Adrenal gland (tissue), 5 donors: ENCODE results near the gene TMEM41B.

Experiments used
- POLR2A ChIP-seq, 2 donors: fragments of 450-650 bp; IDR thresholded peaks; one replicate each; pipeline ENCODE4 v1.6.1; 2017; ENCODE audit warnings: antibody characterized with exemption in 2 of 2, mild to moderate bottlenecking in 2 of 2, moderate library complexity in 1 of 2
- TF ChIP-seq, protein P1 (sequence below), 6 experiments: fragments of 450-650 bp in 4 of 6; fragments of 200-600 bp in 2 of 6; sonication (generic) in 1 of 6; IDR thresholded peaks; 1 replicate in 5 of 6; 2 replicates in 1 of 6; pipeline versions ENCODE4 v1.5.1 to v1.8.0; 2016 to 2021; ENCODE audit warnings: antibody characterized with exemption in 6 of 6, mild to moderate bottlenecking in 2 of 6, moderate library complexity in 1 of 6
- donor health status: DM: no; HTN: no; CAD: no.

DNA sequence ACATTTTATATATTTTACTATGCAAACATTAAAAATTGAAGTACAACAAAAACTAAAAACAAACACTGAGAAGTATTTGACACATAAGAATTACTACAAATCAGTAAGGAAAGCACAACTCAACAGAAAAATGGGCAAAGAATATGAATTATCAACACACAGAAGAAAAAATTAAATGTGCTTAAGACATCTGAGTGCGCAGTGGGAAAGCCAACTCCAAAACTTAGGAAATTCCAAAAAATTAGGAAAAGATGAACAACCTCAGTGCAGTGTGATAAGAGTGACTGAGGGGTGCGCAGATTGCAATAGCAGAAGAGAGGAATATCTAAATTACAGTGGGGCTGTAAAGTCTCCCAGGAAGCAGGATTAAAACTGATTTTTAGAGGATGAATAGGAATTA lies 1.9 kb upstream of the TMEM41B start:
- TF ChIP-seq POLR2A (IDR thresholded peaks at IDR 0.05) = no peak
- TF ChIP-seq, protein P1, sequence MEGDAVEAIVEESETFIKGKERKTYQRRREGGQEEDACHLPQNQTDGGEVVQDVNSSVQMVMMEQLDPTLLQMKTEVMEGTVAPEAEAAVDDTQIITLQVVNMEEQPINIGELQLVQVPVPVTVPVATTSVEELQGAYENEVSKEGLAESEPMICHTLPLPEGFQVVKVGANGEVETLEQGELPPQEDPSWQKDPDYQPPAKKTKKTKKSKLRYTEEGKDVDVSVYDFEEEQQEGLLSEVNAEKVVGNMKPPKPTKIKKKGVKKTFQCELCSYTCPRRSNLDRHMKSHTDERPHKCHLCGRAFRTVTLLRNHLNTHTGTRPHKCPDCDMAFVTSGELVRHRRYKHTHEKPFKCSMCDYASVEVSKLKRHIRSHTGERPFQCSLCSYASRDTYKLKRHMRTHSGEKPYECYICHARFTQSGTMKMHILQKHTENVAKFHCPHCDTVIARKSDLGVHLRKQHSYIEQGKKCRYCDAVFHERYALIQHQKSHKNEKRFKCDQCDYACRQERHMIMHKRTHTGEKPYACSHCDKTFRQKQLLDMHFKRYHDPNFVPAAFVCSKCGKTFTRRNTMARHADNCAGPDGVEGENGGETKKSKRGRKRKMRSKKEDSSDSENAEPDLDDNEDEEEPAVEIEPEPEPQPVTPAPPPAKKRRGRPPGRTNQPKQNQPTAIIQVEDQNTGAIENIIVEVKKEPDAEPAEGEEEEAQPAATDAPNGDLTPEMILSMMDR (IDR thresholded peaks at IDR 0.05) = no peak
